Retinal pigment epithelial cell (primary cell): Measurements from ENCODE around the gene TM2D1.

ENCODE experiments used
- DNase-seq: peaks from one replicate; pipeline ENCODE4 v3.0.0-alpha.2; 2010; ENCODE audit warnings: low read depth
- H3K4me3 ChIP-seq: 2 replicates; pipeline ENCODE4 v1.5.1; 2011; ENCODE audit warnings: mild to moderate bottlenecking, low read length, control low read depth, moderate library complexity
- CTCF ChIP-seq: conservative IDR thresholded peaks from 2 replicates; pipeline ENCODE4 v1.5.1; 2011; ENCODE audit warnings: low read depth, low read length, control low read depth, inconsistent platforms

TM2D1 gene

GRCh38 chr1:61749574-61749973, 24.6 kb upstream of the TM2D1 start:
- no peak for TF ChIP-seq CTCF
- DNase-seq, result no peak
- no peak overlapping the region for H3K4me3 ChIP-seq

DNA sequence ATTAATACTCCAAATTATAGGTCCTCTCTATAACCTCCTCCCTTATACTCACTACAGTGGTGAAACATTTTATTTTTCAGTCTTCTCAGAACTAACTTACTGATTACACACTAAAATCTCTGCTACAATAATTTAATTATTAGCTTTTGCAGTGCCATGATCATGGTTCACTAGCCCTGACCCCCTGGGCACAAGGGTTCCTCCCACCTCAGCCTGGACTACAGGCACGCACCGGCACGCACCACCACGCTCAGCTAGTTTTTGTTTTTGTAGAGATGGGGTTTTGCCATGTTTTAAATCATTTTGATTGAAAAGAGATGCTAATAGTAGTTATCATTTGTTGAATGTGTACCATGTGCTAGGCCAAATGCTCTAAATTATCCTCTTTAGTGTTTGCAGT, 23.6 kb upstream of the TM2D1 start:
- no peak for DNase-seq
- no peak for TF ChIP-seq CTCF
- no peak overlapping the region for H3K4me3 ChIP-seq

GRCh38 chr1:61746813-61747212, 21.9 kb upstream of the TM2D1 start:
- no peak overlapping the region for H3K4me3 ChIP-seq
- TF ChIP-seq CTCF, result no peak
- no peak for DNase-seq

- no peak overlapping the region for H3K4me3 ChIP-seq
- TF ChIP-seq CTCF, result no peak
- DNase-seq, result no peak
These were observed 19.0 kb upstream of the TM2D1 start for GRCh38 chr1:61743716-61744580.

DNA sequence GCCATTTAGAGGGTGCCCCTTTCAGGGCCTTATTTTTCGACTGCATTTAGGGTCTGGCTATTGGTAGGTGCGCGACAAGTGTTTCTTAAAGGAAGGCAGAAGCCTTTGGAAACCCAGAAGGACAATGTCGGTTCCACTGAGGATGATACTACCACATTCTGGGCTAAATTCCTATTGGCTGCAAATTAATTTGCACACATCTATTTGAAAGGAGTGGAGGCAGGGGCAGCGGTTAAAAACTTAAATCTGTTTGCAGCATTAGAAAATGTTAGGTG, 18.4 kb upstream of the TM2D1 start:
- H3K4me3 ChIP-seq, result peak overlapping the region; percentile 72
- TF ChIP-seq CTCF, result no peak
- no peak for DNase-seq

GRCh38 chr1:61742620-61743430, 17.9 kb upstream of the TM2D1 start:
- no peak for DNase-seq
- TF ChIP-seq CTCF, result no peak
- H3K4me3 ChIP-seq, result peak overlapping the region; percentile 75
